ENCODE measurements around the gene TDRD5. TPM values are rescaled to one million over a fixed set of nuclear protein-coding genes. Genes with fewer than 3 reads are reported as not detected.

TDRD5 gene, protein sequence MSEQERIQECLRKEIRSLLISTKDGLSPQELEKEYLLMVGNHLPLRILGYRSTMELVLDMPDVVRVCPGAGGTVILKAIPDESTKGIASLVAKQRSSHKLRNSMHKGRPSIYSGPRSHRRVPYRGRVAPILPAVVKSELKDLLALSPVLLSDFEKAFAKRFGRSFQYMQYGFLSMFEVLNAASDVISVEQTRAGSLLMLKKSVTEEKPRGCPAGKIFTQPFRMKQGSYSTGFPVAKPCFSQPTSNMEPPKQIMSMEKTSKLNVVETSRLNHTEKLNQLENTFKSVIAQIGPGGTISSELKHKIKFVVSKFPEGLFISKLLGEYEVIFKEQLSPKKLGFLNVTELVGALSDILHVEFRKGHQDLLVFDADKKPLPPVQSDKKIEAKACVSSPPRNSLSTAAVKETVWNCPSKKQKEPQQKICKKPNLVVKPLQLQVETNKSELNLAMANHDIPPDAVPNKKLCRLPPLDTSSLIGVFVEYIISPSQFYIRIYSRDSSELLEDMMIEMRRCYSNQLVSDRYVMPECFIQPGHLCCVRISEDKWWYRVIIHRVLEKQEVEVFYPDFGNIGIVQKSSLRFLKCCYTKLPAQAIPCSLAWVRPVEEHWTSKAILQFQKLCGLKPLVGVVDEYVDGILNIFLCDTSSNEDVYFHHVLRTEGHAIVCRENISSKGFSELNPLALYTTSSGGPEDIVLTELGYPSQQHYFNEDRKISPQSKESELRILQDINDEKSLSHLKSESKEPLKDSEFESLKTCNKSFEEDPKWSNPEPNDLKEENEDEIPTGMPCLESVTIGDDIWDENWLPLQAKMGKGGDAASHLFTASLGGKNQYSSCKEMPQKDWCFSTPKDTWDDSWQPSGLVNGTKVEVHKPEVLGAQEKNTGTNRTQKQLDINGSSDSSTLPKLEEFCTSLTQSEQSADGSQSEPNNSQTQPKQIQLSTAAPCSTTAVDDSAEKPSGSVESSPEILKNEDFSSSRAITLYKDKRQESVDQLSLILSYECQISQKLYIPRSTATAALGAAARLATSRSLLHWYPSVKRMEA
- under 1 TPM in 1 of 4 donors, not detected in 3; 0.76 TPM for total RNA-seq

DNA sequence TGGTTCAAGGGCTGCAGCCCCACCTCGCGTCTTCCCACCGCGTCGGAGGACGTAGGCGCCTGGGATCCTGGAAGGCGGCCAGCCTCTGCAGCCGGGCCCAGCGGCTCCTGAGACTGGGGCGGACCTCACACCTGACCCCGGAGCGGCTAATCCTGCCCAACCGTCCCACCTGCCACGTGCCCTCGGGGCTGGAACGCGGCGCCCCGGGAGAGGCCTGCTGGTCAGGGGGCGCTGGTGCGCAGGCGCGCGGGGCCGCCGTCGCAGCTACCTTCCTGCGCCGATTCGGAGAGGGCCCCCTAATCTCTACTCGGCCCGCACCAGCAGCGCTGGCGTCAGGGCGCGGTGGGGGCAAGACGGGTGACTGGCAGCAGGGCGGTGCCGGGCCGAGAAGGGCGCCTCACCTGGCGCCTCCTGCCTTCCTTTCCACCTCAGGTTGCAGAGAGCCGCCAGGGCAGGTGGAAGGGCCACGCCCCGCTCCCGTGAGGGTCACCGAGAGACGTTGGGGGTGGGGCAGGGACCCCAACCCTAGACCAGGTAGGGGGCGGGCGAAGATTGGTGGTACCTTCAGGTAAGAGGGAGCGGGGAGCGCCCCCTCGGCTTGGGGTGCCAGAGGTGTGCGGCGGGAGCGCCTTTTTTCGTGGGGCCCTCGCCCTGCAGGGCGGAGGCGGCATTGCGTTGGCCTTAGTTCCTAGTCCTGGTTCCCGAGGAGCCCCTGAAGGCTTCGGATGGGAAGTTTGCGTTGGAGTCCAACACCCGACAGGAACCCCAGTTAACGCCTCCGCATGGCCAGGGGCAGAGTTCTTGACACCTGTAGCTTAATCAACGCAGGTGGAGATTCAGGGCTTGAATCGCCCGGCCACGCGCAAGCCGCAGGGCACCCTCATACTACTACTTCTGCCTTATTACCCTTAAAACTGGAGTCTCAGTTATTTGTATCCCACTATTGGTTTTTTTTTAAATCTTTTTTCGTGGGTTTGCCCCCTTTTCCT, at the start of gene TDRD5:
Gene TDRD5, plus strand, starts transcription at position 241 of the 989 bp plus-strand sequence. CDS start 784 bp downstream, outside the sequence.
- DNase-seq: no peak
- intact Hi-C loops (cut with DNase I; ENCODE audit: low total_unique reads): no loop called here
- H3K36me3 ChIP-seq: no peaks in the 10 kb centered on the region
- H3K27me3 ChIP-seq: peaks cover 0 to 12% of the 10 kb centered on the region in 2 donors
- TF ChIP-seq, protein P1, sequence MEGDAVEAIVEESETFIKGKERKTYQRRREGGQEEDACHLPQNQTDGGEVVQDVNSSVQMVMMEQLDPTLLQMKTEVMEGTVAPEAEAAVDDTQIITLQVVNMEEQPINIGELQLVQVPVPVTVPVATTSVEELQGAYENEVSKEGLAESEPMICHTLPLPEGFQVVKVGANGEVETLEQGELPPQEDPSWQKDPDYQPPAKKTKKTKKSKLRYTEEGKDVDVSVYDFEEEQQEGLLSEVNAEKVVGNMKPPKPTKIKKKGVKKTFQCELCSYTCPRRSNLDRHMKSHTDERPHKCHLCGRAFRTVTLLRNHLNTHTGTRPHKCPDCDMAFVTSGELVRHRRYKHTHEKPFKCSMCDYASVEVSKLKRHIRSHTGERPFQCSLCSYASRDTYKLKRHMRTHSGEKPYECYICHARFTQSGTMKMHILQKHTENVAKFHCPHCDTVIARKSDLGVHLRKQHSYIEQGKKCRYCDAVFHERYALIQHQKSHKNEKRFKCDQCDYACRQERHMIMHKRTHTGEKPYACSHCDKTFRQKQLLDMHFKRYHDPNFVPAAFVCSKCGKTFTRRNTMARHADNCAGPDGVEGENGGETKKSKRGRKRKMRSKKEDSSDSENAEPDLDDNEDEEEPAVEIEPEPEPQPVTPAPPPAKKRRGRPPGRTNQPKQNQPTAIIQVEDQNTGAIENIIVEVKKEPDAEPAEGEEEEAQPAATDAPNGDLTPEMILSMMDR (IDR thresholded peaks at IDR 0.05): no peak
- TF ChIP-seq POLR2A (IDR thresholded peaks at IDR 0.05): no peak
- H3K27ac ChIP-seq: no peak within 1 kb of the TSS
- H3K4me1 ChIP-seq: no peaks in the 10 kb centered on the region
- H3K9me3 ChIP-seq: no peaks in the 10 kb centered on the region
- H3K4me3 ChIP-seq: no peak within 1 kb of the TSS

DNA sequence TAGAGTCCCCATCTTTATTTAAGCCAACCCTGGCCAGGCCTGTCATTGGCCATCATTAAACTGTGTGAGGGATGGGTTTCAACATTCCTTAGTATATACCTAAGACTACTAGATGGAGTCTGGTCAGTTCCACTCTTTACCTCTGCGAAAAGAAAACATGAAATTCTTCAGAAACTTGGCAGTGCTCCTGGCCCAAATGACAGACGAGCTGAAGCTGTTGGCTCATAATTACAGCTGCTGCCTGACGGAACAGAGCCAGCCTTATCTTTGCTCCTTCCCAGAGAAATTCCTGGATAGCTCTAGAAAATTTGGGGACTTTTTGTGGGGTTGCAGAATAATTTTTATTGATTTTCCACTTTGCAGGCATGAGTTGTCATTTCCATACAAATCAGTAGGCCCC, 46.3 kb upstream of the TDRD5 start:
- no peaks in the 10 kb centered on the region for H3K27me3 ChIP-seq
- intact Hi-C loops (cut with DNase I; ENCODE audit: low total_unique reads): no loop called here
- TF ChIP-seq, protein P1 (IDR thresholded peaks at IDR 0.05): no peak
- no peak for TF ChIP-seq POLR2A (IDR thresholded peaks at IDR 0.05)

DNA sequence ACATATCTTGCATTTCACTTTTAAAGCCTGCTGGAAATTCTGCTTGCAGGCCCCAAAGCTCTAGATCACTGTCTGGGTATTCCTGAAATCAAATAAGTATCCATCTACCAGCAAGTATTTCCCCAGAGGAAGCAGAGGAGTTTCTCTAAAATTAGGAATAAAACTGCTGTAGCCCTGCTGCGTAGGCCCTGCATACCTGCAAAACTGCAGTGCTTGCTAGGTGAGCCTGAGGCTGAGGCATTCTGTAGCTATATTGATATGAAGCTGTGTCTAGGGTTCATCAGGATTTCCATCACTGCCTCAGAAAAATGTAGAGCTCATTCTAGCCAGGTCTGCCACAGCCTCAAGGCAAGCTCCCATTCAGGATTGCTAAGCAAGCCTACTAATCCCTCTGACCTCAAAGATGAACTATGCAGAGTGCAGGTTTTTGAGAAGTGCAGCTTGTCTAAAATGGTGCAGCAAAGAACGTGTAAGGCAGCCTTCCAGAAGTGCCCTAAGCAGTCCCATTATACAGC, 44.6 kb upstream of the TDRD5 start:
- Histone ChIP-seq H3K27ac (no peak overlapping the region), H3K36me3 (no peaks in the 10 kb centered on the region), H3K4me3 (no peak overlapping the region), H3K27me3 (no peaks in the 10 kb centered on the region), H3K9me3 (no peaks in the 10 kb centered on the region), H3K4me1 (no peaks in the 10 kb centered on the region)
- DNase-seq: no peak
- intact Hi-C loops (cut with DNase I; ENCODE audit: low total_unique reads): no loop called here
- TF ChIP-seq, protein P1 (IDR thresholded peaks at IDR 0.05): no peak
- TF ChIP-seq POLR2A (IDR thresholded peaks at IDR 0.05): no peak

More for the DNA sequence above, 46.3 kb upstream of the TDRD5 start:
- H3K36me3 ChIP-seq: no peaks in the 10 kb centered on the region
- no peak overlapping the region for H3K27ac ChIP-seq
- H3K9me3 ChIP-seq: no peaks in the 10 kb centered on the region
- no peak for DNase-seq
- no peaks in the 10 kb centered on the region for H3K4me1 ChIP-seq
- no peak overlapping the region for H3K4me3 ChIP-seq

DNA sequence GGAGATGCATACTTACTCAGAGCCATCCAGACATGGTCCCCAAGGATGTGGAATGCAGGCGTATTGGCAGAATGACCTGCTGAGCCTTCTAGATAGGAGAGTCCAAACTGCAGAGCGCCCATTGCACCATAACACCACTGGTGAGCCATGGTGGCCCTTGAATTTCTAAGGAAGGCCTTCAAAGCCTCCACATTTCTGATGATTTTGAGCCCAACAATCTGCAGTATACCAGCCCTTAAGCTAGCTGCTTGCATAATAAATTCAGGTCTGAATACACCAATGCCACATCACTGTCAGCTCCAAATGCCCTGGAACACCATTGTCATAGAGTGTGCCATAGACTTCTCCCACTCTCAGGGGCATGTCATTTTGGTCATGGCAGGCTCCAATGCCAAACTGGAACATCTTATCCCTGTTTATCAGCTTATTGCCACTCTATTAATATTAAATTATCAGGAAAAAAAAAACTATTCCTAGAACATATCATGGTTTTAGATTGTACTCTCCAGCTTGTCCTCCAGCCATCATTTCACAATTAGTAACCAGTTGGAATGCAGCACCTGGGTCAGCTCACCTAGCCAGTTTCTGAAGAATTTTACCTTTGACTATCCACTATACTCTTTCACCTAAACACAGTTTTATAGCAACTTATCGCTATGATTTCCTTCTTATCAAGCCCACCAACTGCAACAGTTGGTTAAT, 42.8 kb upstream of the TDRD5 start:
- Histone ChIP-seq H3K27me3 (no peaks in the 10 kb centered on the region), H3K4me1 (no peaks in the 10 kb centered on the region), H3K4me3 (no peak overlapping the region), H3K36me3 (no peaks in the 10 kb centered on the region), H3K27ac (no peak overlapping the region), H3K9me3 (no peaks in the 10 kb centered on the region)
- DNase-seq: no peak
- intact Hi-C loops (cut with DNase I; ENCODE audit: low total_unique reads): no loop called here
- no peak for TF ChIP-seq POLR2A (IDR thresholded peaks at IDR 0.05)
- TF ChIP-seq, protein P1 (IDR thresholded peaks at IDR 0.05): no peak
